CD4-positive, alpha-beta T cell (primary cell): ENCODE results near the gene ATXN1. TPM values are rescaled to one million over a fixed set of nuclear protein-coding genes. Genes with fewer than 3 reads are reported as not detected.

Experiments used
- ATAC-seq: fragments of 200-7000 bp; cut with Tn5 transposase; one replicate; pipeline ENCODE4 v1.10.0; 2022; ENCODE audit warnings: mild to moderate bottlenecking; ENCODE audit not compliant: poor library complexity
- CTCF ChIA-PET: fragments of 350-600 bp; sonication (Branson Sonifier 250); formaldehyde crosslinking; loops from one replicate; lab custom pipeline; 2021; ENCODE audit warnings: antibody characterized with exemption, inconsistent platforms; lab: Charles Lee
- POLR2A ChIA-PET: fragments of 350-600 bp; sonication (Branson Sonifier 250); formaldehyde crosslinking; loops from one replicate; lab custom pipeline; 2021; ENCODE audit warnings: antibody characterized with exemption, inconsistent platforms; lab: Charles Lee
- DNase-seq, 14 experiments: peaks; one replicate each; pipeline ENCODE4 v3.0.0-alpha.2; 2013 to 2020; ENCODE audit warnings: mixed read lengths in 2 of 14
- H3K27ac ChIP-seq, 2 donors: one replicate each; pipeline versions ENCODE4 v1.5.1 to v1.7.0; 2013; ENCODE audit warnings: low read length in 2 of 2, low read depth in 1 of 2, mild to moderate bottlenecking in 1 of 2
- H3K27me3 ChIP-seq, 2 experiments: 1 replicate in 1 of 2; 2 replicates in 1 of 2; pipeline versions ENCODE4 v1.6.1 to v1.7.0; 2013; ENCODE audit warnings: low read length in 2 of 2, control low read depth in 1 of 2, mild to moderate bottlenecking in 1 of 2, moderate library complexity in 1 of 2; ENCODE audit not compliant: insufficient read depth in 2 of 2, control insufficient read depth in 1 of 2
- H3K36me3 ChIP-seq: one replicate; pipeline ENCODE4 v1.6.1; 2013; ENCODE audit warnings: low read length, control low read depth; ENCODE audit not compliant: insufficient read depth
- H3K4me1 ChIP-seq: one replicate; pipeline ENCODE4 v1.6.1; 2013; ENCODE audit warnings: low read length, control low read depth; ENCODE audit not compliant: insufficient read depth
- H3K4me3 ChIP-seq: one replicate; pipeline ENCODE4 v1.5.1; 2013; ENCODE audit warnings: mild to moderate bottlenecking, low read length, moderate library complexity
- H3K9me3 ChIP-seq, 2 experiments: 1 replicate in 1 of 2; 2 replicates in 1 of 2; pipeline versions ENCODE4 v1.6.1 to v1.7.0; 2013; ENCODE audit warnings: low read length in 2 of 2, mild to moderate bottlenecking in 2 of 2, control low read depth in 1 of 2, moderate library complexity in 1 of 2; ENCODE audit not compliant: control insufficient read depth in 1 of 2, insufficient read depth in 1 of 2
- H3K27ac Mint-ChIP-seq: one replicate; pipeline ENCODE4 v1.8.0; 2020; ENCODE audit warnings: mixed read lengths
- H3K27me3 Mint-ChIP-seq: one replicate; pipeline ENCODE4 v1.8.0; 2021; ENCODE audit warnings: mixed read lengths
- H3K36me3 Mint-ChIP-seq: one replicate; pipeline ENCODE4 v1.8.0; 2021; ENCODE audit warnings: low read depth, mixed read lengths
- H3K4me1 Mint-ChIP-seq: one replicate; pipeline ENCODE4 v1.8.0; 2021; ENCODE audit warnings: low read depth, mixed read lengths
- H3K4me3 Mint-ChIP-seq: one replicate; pipeline ENCODE4 v1.8.0; 2020; ENCODE audit warnings: mild to moderate bottlenecking, mixed read lengths
- H3K9me3 Mint-ChIP-seq: one replicate; pipeline ENCODE4 v1.8.0; 2020; ENCODE audit warnings: mixed read lengths
- intact Hi-C, 2 experiments: fragments of 100-400 bp; cut with DNase I in 1 of 2; cut with micrococcal nuclease in 1 of 2; formaldehyde crosslinking; loops; one replicate each; pipeline versions ENCODE4 v1.15.1 to v1.9.0; 2023 to 2025; cut with DNase I, micrococcal nuclease
- total RNA-seq, 174 experiments: library from RNA in 2 of 174; stranded (reverse) in 2 of 174; gene quantifications; one replicate each; pipeline ENCODE4 v1.2.3 and lab custom pipeline; 2021 to 2026
- TF ChIP-seq, protein P1 (sequence below): fragments of 200-600 bp; IDR thresholded peaks from one replicate; pipeline ENCODE4 v1.8.0; 2022; ENCODE audit warnings: antibody characterized with exemption, mild to moderate bottlenecking

Gene ATXN1
- total RNA-seq, 2 experiments from 2014 or later = 74.2 to 76.7 TPM

DNA sequence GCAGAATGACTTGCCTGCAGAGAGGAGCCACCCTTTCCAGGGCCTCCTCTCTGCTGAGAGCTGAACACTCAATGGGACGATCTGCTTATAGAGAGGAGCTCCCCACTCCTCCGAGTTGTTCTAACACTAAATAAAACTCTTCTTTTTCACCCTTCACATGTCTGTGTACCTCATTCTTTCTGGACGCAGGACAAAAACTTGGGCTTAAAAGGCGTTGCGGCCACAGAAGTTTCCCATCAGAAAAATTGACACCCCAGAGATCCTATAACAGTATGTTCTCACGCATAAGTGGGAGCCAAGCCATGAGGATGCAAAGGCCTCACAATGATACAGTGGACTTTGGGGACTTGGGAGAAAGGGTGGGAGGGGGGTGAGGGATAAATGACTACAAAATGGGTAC lies 401.7 kb downstream of the ATXN1 start:
- DNase-seq (no peak), ATAC-seq (no peak)
- Mint-ChIP-seq H3K36me3 (peaks cover 6% of the 10 kb centered on the region), H3K4me1 (no peaks in the 10 kb centered on the region), H3K27me3 (no peaks in the 10 kb centered on the region), H3K9me3 (no peaks in the 10 kb centered on the region), H3K4me3 (no peak overlapping the region), H3K27ac (no peak overlapping the region)
- Histone ChIP-seq H3K9me3 (no peaks in the 10 kb centered on the region), H3K27ac (no peak overlapping the region), H3K27me3 (no peaks in the 10 kb centered on the region), H3K36me3 (peaks cover 3% of the 10 kb centered on the region), H3K4me1 (no peaks in the 10 kb centered on the region), H3K4me3 (no peak overlapping the region)
- intact Hi-C loops = no loop called here
- TF ChIP-seq, protein P1, sequence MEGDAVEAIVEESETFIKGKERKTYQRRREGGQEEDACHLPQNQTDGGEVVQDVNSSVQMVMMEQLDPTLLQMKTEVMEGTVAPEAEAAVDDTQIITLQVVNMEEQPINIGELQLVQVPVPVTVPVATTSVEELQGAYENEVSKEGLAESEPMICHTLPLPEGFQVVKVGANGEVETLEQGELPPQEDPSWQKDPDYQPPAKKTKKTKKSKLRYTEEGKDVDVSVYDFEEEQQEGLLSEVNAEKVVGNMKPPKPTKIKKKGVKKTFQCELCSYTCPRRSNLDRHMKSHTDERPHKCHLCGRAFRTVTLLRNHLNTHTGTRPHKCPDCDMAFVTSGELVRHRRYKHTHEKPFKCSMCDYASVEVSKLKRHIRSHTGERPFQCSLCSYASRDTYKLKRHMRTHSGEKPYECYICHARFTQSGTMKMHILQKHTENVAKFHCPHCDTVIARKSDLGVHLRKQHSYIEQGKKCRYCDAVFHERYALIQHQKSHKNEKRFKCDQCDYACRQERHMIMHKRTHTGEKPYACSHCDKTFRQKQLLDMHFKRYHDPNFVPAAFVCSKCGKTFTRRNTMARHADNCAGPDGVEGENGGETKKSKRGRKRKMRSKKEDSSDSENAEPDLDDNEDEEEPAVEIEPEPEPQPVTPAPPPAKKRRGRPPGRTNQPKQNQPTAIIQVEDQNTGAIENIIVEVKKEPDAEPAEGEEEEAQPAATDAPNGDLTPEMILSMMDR = no peak
- ChIA-PET CTCF (no interaction called here), POLR2A (no interaction called here)

DNA sequence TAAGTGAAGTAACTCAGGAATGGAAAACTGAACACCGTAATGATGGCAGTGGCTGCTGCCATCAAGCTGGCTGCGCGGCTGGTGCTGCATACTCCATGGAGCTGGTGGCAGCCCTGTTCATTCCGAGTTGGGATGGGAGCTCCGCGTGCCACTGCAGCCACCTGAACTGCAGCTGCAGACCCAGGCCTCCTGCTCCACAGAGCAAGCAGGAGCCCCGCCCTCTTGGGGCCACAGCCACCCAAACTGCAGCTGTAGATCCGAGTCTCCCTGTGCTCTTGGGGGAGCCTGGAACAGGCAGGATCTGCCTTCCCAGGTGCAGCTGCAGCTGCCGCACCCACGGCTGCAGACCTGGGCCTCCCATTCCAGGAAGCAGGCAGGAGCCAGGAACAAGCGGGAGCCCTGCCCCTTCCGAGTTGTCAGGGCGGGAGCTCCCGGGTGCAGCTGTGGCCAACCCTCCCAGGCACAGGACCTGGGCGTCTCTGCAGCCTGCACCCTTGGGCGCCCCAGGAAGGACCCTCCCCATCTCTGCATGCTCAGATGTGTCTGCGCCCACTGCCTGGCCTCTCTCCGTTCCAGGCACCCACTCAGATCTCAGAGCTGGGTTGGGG lies 402.6 kb downstream of the ATXN1 start:
- POLR2A ChIA-PET = no interaction called here
- H3K27ac Mint-ChIP-seq = no peak overlapping the region
- no peaks in the 10 kb centered on the region for H3K27me3 Mint-ChIP-seq
- no peaks in the 10 kb centered on the region for H3K27me3 ChIP-seq
- peaks cover 6% of the 10 kb centered on the region for H3K36me3 Mint-ChIP-seq
- H3K4me3 ChIP-seq = no peak overlapping the region
- no peaks in the 10 kb centered on the region for H3K9me3 ChIP-seq
- H3K4me3 Mint-ChIP-seq = no peak overlapping the region
- intact Hi-C loops = no loop called here
- no peaks in the 10 kb centered on the region for H3K4me1 Mint-ChIP-seq
- H3K27ac ChIP-seq = no peak overlapping the region
- ATAC-seq (no peak), DNase-seq (no peak)
- no peaks in the 10 kb centered on the region for H3K9me3 Mint-ChIP-seq
- CTCF ChIA-PET = no interaction called here
- TF ChIP-seq, protein P1 = no peak
- H3K36me3 ChIP-seq = peaks cover 3% of the 10 kb centered on the region
- no peaks in the 10 kb centered on the region for H3K4me1 ChIP-seq

DNA sequence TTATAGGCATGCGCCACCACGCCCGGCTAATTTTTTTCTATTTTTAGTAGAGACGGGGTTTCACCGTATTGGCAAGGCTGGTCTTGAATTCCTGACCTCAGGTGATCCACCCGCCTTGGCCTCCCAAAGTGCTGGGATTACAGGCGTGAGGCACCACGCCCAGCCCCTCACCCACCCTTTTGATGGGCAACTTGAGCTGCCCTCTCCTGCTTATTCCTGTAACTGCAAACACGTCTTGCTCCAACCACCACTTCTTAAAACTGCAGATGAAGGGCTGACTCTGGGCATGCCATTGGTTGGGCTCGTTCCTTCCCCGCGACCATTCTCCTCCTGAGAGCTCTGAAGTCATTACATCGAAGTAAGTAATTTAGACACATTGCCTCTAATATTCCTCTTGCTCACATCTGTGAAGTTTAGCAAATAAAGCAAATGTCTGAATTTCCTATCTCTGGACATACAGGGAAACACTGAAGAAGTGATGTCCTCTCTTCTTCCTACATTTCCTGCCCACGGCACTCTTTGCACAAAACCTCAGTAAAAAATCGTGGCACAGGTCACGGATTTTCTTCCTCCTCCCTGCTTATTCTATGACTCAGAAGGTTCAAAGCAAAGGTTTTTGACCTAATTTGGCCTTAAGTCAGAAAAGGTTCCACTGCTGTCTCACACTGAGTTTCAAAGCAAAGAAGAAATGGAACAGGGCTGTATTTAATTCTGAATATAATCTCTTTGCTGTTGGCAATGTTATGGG lies 405.4 kb downstream of the ATXN1 start:
- ATAC-seq (no peak), DNase-seq (no peak)
- H3K9me3 Mint-ChIP-seq = no peaks in the 10 kb centered on the region
- no peak overlapping the region for H3K4me3 Mint-ChIP-seq
- no peaks in the 10 kb centered on the region for H3K27me3 Mint-ChIP-seq
- Histone ChIP-seq H3K27ac (no peak overlapping the region), H3K4me1 (no peaks in the 10 kb centered on the region), H3K4me3 (no peak overlapping the region), H3K9me3 (no peaks in the 10 kb centered on the region), H3K36me3 (no peaks in the 10 kb centered on the region), H3K27me3 (no peaks in the 10 kb centered on the region)
- POLR2A ChIA-PET = no interaction called here
- intact Hi-C loops = no loop called here
- no peak overlapping the region for H3K27ac Mint-ChIP-seq
- no peaks in the 10 kb centered on the region for H3K4me1 Mint-ChIP-seq
- TF ChIP-seq, protein P1 = no peak
- H3K36me3 Mint-ChIP-seq = peaks cover under 1% of the 10 kb centered on the region
- CTCF ChIA-PET = no interaction called here
